SH-SY5Y (cell line): ENCODE results near the gene FLRT2.

ENCODE experiments used
- GATA2 ChIP-seq: IDR thresholded peaks from 2 replicates; pipeline ENCODE4 v1.6.1; 2011; ENCODE audit warnings: mild to moderate bottlenecking, low read depth, low read length
- GATA3 ChIP-seq: IDR thresholded peaks from 2 replicates; pipeline ENCODE4 v1.6.1; 2011; ENCODE audit warnings: low read depth, mild to moderate bottlenecking, low read length, moderate library complexity

Gene FLRT2

DNA sequence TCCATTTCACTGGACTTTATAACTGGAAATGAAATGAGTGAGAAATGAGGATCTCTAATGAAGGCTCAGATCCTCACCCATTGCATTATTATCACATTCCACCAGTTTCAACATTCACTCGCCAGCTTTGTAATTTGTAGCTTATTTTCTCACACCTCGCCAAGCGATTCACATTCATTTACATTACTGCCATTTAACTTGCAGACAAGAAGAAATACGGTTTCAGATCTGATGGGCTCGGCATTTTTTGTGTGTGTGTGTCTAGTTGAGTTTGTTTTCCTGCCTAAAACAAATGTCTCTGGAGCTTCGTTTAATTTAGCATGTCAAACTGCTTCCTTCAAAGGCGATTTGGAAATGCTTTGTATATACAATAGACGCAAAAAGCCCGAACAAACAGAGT is 132.2 kb downstream of the FLRT2 start:
- TF ChIP-seq GATA3: no peak
- TF ChIP-seq GATA2: no peak

DNA sequence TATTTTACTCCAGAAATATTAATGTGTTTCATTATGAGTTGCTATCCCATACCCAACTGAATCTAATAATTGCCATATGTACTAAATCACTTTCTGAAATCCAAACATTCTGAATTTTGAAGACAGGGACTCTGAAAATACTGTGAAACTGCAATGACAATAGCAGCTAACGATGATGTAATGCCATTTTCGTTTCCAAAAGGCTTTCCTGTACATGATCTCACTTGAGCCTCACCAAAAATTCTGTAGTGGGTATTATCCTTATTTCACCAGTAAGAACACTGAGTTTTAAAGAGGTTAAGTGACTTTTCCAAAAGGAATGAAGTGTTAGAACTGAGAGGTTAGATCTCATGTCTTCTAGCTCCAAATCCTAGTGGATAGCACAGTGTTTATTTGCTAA is 133.3 kb downstream of the FLRT2 start:
- no peak for TF ChIP-seq GATA2
- no peak for TF ChIP-seq GATA3

DNA sequence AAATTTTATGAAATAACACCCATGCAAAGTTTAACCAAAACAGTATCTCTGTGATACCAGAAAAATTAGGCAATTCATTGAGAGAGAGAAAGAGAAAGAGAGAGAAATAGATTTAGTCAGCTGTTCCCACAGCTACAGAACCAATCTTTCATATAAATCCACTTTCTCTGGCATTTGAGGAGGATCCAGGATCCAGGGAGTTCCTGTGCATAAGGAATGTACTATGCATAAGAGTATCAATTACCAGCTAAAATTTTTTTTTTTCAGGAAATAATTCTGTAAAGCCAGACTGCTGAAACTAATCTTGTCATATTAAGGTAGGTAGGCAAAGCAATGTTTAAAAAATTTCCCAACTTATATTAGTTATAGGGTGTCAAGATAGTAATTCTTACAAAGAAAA is 133.7 kb downstream of the FLRT2 start:
- TF ChIP-seq GATA2 (no peak), GATA3 (no peak)

DNA sequence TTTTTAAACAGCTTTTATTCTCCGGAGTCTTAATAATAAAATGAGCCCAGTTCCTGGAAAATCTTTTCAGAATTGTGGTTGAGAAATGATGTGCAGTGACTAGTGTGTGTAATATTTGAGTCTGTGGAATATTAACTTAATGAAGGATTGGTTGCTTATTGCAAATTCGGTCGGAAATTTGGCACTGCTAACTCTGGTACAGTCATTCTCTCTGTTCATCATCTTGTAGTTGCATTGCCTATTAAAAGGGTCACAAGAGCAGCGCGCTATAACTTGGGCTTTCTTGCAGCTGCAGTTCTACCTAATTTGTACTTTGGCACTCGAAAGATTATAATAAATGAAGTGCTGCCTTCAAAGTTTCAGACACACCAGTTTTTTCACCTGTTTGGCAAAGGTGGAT is 146.0 kb downstream of the FLRT2 start:
- TF ChIP-seq GATA2 (no peak), GATA3 (no peak)

DNA sequence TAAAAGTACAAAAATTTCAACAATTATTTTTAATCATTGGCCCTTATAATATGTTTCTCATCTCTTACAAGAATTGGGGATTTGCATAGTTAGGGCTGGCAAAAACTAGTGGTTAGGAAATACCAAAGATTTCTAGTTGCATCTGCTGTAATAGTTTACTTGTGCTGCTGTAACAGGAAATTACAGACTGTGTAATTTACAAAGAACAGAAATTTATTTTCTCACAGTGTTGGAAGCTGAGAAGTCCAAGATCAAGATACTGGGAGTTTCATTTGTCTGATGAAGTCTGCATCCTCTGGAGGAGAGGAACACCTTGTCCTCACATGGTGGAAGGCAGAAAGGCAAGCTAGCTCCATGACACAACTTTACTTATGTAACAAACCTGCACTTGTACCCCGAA is 157.0 kb downstream of the FLRT2 start:
- no peak for TF ChIP-seq GATA3
- no peak for TF ChIP-seq GATA2

DNA sequence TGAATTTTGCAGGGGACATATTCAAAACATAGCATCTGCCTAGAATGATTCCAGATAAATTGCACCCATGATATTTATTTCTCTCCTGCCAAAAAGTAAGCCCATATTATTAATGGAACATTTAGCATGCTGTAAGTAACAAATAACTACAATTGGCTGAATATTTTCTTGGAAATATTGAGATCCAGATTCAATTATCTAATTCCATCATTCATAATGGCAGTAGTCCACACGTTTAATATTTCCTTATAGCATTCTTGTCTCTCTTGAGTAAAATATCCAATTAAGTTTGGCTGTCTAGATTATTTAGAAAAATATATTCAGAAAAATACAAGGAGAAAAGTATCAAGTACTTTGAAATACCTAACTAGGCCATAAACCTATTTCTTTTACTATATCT is 157.5 kb downstream of the FLRT2 start:
- TF ChIP-seq GATA3 (no peak), GATA2 (no peak)

DNA sequence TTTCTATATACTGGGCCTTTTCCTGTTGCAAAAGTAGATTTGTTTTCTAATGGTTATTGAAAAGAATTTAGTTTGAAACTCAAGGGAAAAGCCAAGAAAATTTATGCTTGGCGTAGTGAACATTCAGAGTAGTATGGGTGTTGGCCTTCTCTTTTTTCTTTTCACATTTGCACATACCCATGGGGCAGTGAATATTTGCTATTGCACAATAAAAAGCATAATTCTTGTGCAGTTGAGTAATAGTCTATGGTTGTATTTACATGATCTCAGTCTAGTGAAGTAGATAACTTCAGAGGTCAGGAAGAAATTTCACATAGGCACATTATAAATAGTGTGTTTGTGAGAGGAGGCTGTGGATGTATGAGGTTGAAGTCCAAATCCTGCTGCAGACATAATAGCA is 158.1 kb downstream of the FLRT2 start:
- TF ChIP-seq GATA2 (no peak), GATA3 (no peak)

DNA sequence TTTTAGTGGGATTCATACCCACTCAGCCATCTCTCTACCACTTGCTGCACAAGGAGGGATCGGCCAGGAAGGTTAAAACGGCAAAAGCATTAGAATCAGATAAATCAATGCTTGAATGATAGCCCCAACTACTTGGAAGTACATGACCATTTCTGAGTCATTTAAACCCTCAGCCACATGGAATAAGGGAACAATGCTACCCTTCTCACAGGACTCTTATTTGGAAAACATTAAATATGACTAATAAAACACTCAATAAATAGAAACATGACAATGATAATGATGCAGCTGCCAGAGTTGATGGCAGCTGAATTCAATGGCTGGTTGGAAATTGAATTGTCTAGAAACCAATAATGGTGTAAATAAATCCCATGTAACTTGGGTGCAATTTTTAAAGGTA is 165.4 kb downstream of the FLRT2 start:
- TF ChIP-seq GATA2 (no peak), GATA3 (no peak)

DNA sequence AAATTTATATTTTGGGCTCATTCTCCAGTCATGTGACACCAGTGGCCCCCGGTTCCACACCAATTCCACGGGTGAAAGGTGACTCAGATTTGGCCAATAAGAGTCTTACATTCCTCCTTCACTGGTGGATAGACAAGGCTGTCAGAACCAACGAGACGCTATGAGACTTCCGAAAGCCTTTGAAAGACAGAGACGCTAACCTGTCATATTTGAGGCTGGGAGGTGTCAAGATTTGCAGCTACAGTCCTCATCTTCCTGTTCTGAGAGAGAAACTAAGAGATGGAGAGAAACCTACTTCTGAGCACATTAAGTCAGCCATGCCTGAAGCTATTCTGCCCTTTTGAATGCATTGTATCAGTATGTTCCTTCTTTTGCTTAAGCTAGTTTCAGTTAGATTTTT is 171.2 kb downstream of the FLRT2 start:
- TF ChIP-seq GATA3 (no peak), GATA2 (no peak)

DNA sequence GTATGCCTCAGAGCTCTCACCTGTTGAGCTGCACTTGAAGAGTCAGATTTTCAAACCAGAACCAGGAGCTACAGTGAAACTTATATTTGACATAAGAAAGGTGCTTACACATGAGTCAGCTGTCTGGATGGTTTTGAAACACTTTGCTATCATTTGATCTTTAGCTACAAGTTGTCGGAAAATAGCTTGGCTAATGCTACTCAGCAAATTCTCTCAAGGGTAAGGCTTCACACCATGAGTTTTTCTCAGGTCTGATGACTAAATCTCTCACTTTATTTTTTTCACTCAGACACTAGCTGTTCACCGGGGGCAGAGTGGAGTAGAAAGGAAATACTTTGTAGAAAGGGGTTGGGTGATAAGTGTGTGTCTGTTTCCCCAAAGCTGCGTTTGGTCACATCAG is 171.8 kb downstream of the FLRT2 start:
- TF ChIP-seq GATA2: no peak
- no peak for TF ChIP-seq GATA3

DNA sequence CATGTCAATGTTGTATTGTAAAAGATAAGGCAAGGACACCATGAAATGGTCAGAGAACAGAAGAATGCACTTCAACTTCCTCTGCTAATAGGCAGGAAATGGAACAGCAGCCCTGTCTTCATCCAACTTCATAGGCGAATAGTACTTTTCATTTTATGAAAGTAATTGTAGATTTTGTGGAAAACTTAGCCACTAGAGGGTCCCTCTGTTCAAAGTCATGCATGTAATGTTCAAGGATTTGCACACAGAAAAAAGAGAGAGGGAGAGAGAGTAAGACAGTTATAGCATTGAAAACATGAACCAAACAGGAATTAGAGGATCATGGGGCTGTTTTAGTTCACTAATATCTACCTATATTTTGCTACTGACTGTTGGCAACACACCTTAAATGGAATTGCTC is 172.2 kb downstream of the FLRT2 start:
- TF ChIP-seq GATA2 (no peak), GATA3 (no peak)

DNA sequence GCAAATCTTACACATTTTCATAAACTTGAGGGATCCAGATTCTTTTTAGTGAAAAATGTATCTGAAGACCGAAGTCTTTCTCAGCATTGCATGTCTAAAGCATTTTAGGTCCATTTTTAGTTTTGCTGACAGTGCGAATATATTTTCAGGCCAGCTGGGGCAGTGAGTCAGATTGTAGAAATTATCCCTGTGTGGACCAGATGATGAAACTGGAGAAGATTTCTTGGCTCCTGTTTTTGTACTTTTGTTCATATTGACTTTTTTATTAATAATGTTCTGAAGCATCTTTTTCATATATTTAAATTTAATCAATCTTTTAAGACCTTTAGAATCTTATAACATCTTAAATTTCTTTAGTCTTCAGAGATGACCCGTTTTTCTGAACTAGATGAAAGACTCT is 173.1 kb downstream of the FLRT2 start:
- no peak for TF ChIP-seq GATA3
- TF ChIP-seq GATA2: no peak
